Measurements from ENCODE around the gene HSPG2. TPM values are rescaled to one million over a fixed set of nuclear protein-coding genes. Genes with fewer than 3 reads are reported as not detected.

Gene HSPG2
- total RNA-seq, 1 donor from 2014 or later, result 656 TPM

DNA sequence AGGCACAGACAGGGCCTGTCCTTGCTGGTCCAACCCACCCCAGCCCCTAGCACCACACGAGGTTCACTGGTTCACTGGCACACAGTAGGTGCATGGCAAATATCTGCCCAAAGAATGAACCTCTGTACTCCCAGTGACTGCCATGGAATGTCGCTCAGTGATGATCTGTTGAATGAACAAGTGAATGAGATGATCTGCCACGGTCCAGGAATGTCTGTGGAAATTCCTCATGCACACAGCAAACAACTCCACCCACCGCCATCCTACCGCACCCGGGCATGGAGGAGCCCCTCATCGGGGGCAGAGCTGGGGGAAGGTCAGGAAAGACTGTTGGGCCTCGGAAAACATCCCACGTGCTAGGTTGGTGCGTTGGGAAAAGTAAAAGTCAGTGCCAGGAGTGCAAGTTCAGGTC, 1.7 kb downstream of the HSPG2 start:
- Mint-ChIP-seq H3K27me3 (no peaks in the 10 kb centered on the region), H3K9me3 (ENCODE audit: low read depth) (no peaks in the 10 kb centered on the region), H3K4me3 (ENCODE audit: low read depth) (peak overlapping the region; percentile 88), H3K36me3 (ENCODE audit: insufficient read depth) (peaks cover 5% of the 10 kb centered on the region), H3K4me1 (ENCODE audit: low read depth) (peaks cover 66% of the 10 kb centered on the region), H3K27ac (peak overlapping the region; percentile 90)
- TF ChIP-seq, protein P1, sequence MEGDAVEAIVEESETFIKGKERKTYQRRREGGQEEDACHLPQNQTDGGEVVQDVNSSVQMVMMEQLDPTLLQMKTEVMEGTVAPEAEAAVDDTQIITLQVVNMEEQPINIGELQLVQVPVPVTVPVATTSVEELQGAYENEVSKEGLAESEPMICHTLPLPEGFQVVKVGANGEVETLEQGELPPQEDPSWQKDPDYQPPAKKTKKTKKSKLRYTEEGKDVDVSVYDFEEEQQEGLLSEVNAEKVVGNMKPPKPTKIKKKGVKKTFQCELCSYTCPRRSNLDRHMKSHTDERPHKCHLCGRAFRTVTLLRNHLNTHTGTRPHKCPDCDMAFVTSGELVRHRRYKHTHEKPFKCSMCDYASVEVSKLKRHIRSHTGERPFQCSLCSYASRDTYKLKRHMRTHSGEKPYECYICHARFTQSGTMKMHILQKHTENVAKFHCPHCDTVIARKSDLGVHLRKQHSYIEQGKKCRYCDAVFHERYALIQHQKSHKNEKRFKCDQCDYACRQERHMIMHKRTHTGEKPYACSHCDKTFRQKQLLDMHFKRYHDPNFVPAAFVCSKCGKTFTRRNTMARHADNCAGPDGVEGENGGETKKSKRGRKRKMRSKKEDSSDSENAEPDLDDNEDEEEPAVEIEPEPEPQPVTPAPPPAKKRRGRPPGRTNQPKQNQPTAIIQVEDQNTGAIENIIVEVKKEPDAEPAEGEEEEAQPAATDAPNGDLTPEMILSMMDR (IDR thresholded peaks at IDR 0.05; ENCODE audit: unreplicated experiment), result no peak
- no peak for DNase-seq (ENCODE audit: low spot score, unreplicated experiment)

DNA sequence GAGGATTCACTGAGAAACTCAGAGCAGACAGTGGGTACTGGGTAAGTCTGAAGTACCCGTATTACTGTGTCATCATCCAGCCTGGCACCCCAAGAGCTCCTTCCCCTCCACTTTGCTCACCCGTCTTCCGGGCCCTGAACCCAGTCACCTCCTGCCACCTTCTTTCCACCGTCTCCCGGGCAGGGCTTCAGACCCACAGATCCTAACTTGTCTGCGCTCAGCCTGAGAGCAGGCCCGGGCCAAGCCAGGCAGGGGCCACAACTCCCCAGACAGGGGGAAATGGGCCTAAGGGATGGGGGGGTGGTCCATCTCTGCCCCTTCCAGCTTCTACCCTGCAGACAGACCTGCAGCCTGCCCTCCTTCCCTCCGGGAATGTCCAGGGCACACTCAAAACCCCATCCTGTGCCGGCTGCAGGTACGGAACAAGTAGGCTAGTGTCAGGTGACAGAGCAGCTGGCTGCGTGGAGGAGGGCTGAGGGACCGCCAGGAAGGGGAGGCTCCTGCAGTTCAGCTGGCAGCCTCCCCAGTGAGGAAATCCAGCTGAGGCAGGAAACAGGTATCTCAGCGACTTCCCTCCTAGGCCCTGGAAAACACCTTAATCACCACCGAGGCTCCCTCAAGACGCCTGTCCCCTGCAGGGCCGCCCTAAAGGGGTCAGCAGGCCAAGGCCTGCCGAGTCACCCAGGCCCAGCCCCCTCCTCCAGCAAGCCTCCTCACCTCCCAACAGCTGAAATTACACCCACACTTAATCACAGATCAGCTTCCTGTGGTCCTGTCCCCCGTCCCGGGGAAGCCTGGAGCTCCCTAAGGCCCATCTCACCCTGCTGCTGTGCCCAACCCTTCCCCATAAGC, 3.5 kb downstream of the HSPG2 start:
- peak overlapping the region; percentile 65 for H3K4me3 Mint-ChIP-seq (ENCODE audit: low read depth)
- peaks cover 64% of the 10 kb centered on the region for H3K4me1 Mint-ChIP-seq (ENCODE audit: low read depth)
- DNase-seq (ENCODE audit: low spot score, unreplicated experiment), result no peak
- peaks cover 16% of the 10 kb centered on the region for H3K36me3 Mint-ChIP-seq (ENCODE audit: insufficient read depth)
- H3K27me3 Mint-ChIP-seq, result no peaks in the 10 kb centered on the region
- TF ChIP-seq, protein P1 (IDR thresholded peaks at IDR 0.05; ENCODE audit: unreplicated experiment), result no peak
- peak overlapping the region; percentile 91 for H3K27ac Mint-ChIP-seq
- no peaks in the 10 kb centered on the region for H3K9me3 Mint-ChIP-seq (ENCODE audit: low read depth)

DNA sequence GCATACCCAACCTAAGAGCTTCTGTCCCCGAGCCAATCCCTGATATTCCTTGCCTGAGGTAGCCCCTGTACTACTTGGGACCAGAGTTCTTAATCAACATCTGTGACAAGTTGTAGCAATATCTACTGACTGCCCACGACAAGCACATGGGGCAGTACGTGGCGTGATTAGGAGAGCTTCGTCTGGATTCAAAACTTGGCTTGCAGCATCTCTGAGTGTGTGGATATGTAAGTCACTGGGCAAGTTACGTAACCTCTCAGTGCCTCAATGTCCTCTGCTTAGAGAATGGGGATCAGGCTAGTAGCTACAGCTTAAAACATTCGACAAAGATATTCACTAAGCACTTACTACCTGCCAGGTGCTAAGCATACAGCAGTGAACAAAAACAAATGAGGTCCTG, 5.0 kb downstream of the HSPG2 start:
- Mint-ChIP-seq H3K36me3 (ENCODE audit: insufficient read depth) (peaks cover 19% of the 10 kb centered on the region), H3K4me3 (ENCODE audit: low read depth) (peak overlapping the region; percentile 43), H3K9me3 (ENCODE audit: low read depth) (no peaks in the 10 kb centered on the region), H3K27me3 (no peaks in the 10 kb centered on the region), H3K27ac (peak overlapping the region; percentile 90), H3K4me1 (ENCODE audit: low read depth) (peaks cover 65% of the 10 kb centered on the region)
- TF ChIP-seq, protein P1 (IDR thresholded peaks at IDR 0.05; ENCODE audit: unreplicated experiment), result no peak
- no peak for DNase-seq (ENCODE audit: low spot score, unreplicated experiment)

DNA sequence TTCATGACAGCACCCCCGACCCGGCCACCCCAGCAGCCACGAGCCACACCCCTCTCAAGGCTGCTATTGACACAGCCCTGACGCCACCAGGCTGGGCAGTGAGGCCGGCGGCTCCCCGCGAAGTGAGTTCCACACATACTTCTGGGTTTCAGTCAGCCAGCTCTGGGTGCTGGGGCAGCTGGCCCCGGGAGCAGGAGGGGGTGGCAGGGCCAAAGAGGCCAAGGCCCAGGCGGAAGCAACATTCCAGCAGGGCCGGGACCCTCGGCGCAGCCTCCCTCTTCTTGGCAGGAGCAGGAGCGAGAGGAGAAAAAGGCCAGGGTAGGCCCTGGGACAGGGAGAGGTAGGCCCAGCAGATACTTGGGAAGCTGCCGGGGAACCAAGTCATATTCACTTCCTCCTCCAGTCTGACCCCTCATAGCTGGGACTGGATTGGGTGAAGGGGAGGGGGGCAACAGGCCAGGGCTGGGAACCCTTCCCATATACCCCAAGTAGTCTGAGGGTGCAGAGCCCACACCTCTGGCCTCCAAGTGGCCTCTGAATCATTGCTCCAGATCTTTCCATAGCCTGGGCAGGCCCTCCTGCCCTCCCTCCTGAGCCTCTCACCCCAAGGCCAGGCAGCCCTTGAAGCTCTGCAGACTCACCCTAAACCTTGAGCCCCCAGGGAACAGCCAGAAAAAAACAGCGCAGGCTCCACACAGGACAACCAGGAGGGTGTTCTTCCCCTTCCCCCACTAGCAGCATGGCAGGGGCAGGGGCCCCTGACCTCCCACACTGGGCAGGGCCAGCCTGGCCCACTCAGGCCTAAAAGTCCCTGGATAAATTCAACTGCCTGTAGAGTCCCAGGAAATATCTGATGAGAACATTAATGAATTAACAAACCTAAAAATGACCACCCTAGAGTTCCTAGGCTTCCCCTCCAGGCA, 5.7 kb downstream of the HSPG2 start:
- H3K36me3 Mint-ChIP-seq (ENCODE audit: insufficient read depth), result peaks cover 19% of the 10 kb centered on the region
- H3K27me3 Mint-ChIP-seq, result no peaks in the 10 kb centered on the region
- H3K27ac Mint-ChIP-seq, result peak overlapping the region; percentile 90
- TF ChIP-seq, protein P1 (IDR thresholded peaks at IDR 0.05; ENCODE audit: unreplicated experiment), result no peak
- no peak for DNase-seq (ENCODE audit: low spot score, unreplicated experiment)
- H3K9me3 Mint-ChIP-seq (ENCODE audit: low read depth), result no peaks in the 10 kb centered on the region
- H3K4me1 Mint-ChIP-seq (ENCODE audit: low read depth), result peaks cover 66% of the 10 kb centered on the region
- peak overlapping the region; percentile 11 for H3K4me3 Mint-ChIP-seq (ENCODE audit: low read depth)

- Mint-ChIP-seq H3K36me3 (ENCODE audit: insufficient read depth) (peaks cover 20% of the 10 kb centered on the region), H3K27ac (peak overlapping the region; percentile 90), H3K4me1 (ENCODE audit: low read depth) (peaks cover 66% of the 10 kb centered on the region), H3K27me3 (no peaks in the 10 kb centered on the region), H3K4me3 (ENCODE audit: low read depth) (no peak overlapping the region), H3K9me3 (ENCODE audit: low read depth) (no peaks in the 10 kb centered on the region)
- no peak for DNase-seq (ENCODE audit: low spot score, unreplicated experiment)
- TF ChIP-seq, protein P1 (IDR thresholded peaks at IDR 0.05; ENCODE audit: unreplicated experiment), result no peak
Observed at GRCh38 chr1:21930629-21931170, 6.4 kb downstream of the HSPG2 start.
